ENCODE results near the gene ANXA8. TPM values are rescaled to one million over a fixed set of nuclear protein-coding genes. Genes with fewer than 3 reads are reported as not detected.

The ANXA8 gene
- total and polyA plus RNA-seq, 4 donors = 0.68 to 19.7 (median 13.1) TPM

DNA sequence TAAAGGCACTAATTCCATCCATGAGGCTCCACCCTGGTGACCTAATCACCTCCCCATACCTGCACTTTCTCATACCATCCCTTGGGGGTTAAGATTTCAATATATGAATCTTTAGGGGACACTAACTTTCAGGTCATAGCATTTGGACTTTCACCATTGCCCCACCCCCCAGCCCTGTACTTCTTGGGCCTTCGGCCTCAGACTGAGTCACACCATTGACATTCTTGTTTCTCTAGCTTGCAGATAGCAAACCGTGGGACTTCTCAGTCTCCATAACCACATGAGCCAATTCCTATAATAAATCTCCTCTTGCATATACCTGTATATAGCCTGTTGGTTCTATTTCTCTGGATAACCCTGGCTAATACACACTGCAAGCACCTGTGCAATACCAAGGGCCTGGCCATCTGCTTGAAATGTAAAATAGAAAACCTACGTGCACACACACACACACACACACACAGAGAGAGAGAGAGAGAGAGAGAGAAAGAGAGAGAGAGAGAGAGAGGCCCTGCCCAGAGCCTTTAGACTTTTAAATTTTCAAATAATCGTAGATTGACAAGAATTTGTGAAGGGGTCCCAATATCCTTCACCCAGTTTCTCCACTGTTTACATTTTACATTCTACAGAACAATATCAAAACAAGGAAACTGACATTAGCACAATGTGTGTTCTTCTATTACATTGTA lies 25.3 kb downstream of the ANXA8 start:
- Histone ChIP-seq H3K4me1 (ENCODE audit: control insufficient read depth in 5 of 5, insufficient read depth in 5 of 5, low read length in 5 of 5) (peaks cover 0 to 18% (median 0%) of the 10 kb centered on the region in 5 donors), H3K4me3 (no peak overlapping the region), H3K9ac (ENCODE audit: insufficient read depth in 1 of 2, low read length in 2 of 2) (no peak overlapping the region), H3K36me3 (ENCODE audit: control insufficient read depth in 4 of 4, insufficient read depth in 4 of 4, low read length in 4 of 4) (no peaks in the 10 kb centered on the region), H3K27ac (ENCODE audit: low read depth in 1 of 2, low read length in 1 of 2) (no peak overlapping the region), H3K9me3 (ENCODE audit: control insufficient read depth in 4 of 4, insufficient read depth in 3 of 4, low read length in 3 of 4) (no peaks in the 10 kb centered on the region), H3K27me3 (ENCODE audit: control insufficient read depth in 3 of 3, insufficient read depth in 3 of 3, low read length in 2 of 3) (no peaks in the 10 kb centered on the region)
- TF ChIP-seq, protein P1, sequence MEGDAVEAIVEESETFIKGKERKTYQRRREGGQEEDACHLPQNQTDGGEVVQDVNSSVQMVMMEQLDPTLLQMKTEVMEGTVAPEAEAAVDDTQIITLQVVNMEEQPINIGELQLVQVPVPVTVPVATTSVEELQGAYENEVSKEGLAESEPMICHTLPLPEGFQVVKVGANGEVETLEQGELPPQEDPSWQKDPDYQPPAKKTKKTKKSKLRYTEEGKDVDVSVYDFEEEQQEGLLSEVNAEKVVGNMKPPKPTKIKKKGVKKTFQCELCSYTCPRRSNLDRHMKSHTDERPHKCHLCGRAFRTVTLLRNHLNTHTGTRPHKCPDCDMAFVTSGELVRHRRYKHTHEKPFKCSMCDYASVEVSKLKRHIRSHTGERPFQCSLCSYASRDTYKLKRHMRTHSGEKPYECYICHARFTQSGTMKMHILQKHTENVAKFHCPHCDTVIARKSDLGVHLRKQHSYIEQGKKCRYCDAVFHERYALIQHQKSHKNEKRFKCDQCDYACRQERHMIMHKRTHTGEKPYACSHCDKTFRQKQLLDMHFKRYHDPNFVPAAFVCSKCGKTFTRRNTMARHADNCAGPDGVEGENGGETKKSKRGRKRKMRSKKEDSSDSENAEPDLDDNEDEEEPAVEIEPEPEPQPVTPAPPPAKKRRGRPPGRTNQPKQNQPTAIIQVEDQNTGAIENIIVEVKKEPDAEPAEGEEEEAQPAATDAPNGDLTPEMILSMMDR (IDR thresholded peaks at IDR 0.05; ENCODE audit: control extremely low read depth, extremely low read depth) = no peak
- 79 to 81% methylated on average over 4 of the region's 4 CpGs for WGBS, 2 donors
- no peak for ATAC-seq (ENCODE audit: insufficient read depth, low FRiP score)
- DNase-seq = no peak

- DNase-seq (no peak), ATAC-seq (ENCODE audit: insufficient read depth, low FRiP score) (no peak)
- Histone ChIP-seq H3K9ac (ENCODE audit: insufficient read depth in 1 of 2, low read length in 2 of 2) (no peak overlapping the region), H3K4me3 (no peak overlapping the region), H3K36me3 (ENCODE audit: control insufficient read depth in 4 of 4, insufficient read depth in 4 of 4, low read length in 4 of 4) (no peaks in the 10 kb centered on the region), H3K27me3 (ENCODE audit: control insufficient read depth in 3 of 3, insufficient read depth in 3 of 3, low read length in 2 of 3) (peaks cover 0 to 3% (median 0%) of the 10 kb centered on the region in 3 donors), H3K27ac (ENCODE audit: low read depth in 1 of 2, low read length in 1 of 2) (no peak overlapping the region), H3K4me1 (ENCODE audit: control insufficient read depth in 5 of 5, insufficient read depth in 5 of 5, low read length in 5 of 5) (peaks cover 0 to 18% (median 3%) of the 10 kb centered on the region in 5 donors), H3K9me3 (ENCODE audit: control insufficient read depth in 4 of 4, insufficient read depth in 3 of 4, low read length in 3 of 4) (peaks cover 0 to 2% (median 0%) of the 10 kb centered on the region in 4 donors)
- 83 to 89% methylated on average over 1 of the region's 1 CpG for WGBS, 2 donors
- TF ChIP-seq, protein P1 (IDR thresholded peaks at IDR 0.05; ENCODE audit: control extremely low read depth, extremely low read depth) = no peak
These were observed 26.1 kb downstream of the ANXA8 start for GRCh38 chr10:47457826-47458225.

DNA sequence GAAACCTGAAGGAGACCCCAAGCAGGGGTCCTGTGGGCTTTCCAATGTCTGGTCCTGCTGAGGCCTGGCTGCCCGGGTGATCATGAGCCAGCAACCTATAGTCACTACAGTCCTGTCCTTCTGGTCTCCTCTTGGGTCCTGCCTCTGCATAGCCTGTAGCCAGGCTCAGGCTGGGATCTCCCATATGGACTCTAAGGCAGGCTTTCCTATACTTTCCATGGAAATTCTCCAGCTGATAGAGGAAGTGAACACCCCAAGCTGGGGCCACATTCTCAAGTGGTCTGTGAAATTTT lies 26.4 kb downstream of the ANXA8 start:
- Histone ChIP-seq H3K4me3 (no peak overlapping the region), H3K27ac (ENCODE audit: low read depth in 1 of 2, low read length in 1 of 2) (no peak overlapping the region), H3K9me3 (ENCODE audit: control insufficient read depth in 4 of 4, insufficient read depth in 3 of 4, low read length in 3 of 4) (peaks cover 0 to 2% (median 0%) of the 10 kb centered on the region in 4 donors), H3K36me3 (ENCODE audit: control insufficient read depth in 4 of 4, insufficient read depth in 4 of 4, low read length in 4 of 4) (no peaks in the 10 kb centered on the region), H3K4me1 (ENCODE audit: control insufficient read depth in 5 of 5, insufficient read depth in 5 of 5, low read length in 5 of 5) (peaks cover 0 to 18% (median 3%) of the 10 kb centered on the region in 5 donors), H3K27me3 (ENCODE audit: control insufficient read depth in 3 of 3, insufficient read depth in 3 of 3, low read length in 2 of 3) (peaks cover 0 to 3% (median 0%) of the 10 kb centered on the region in 3 donors), H3K9ac (ENCODE audit: insufficient read depth in 1 of 2, low read length in 2 of 2) (no peak overlapping the region)
- 92 to 100% methylated on average over 1 of the region's 1 CpG for WGBS, 2 donors
- TF ChIP-seq, protein P1 (IDR thresholded peaks at IDR 0.05; ENCODE audit: control extremely low read depth, extremely low read depth) = no peak
- no peak for ATAC-seq (ENCODE audit: insufficient read depth, low FRiP score)
- no peak for DNase-seq
